Hematopoietic multipotent progenitor cell (in vitro differentiated cells): ENCODE measurements around the gene INTS6. TPM values are rescaled to one million over a fixed set of nuclear protein-coding genes. Genes with fewer than 3 reads are reported as not detected.
"Not testable (repeated sequence)": the region's sequence is repeated elsewhere in the genome, so short reads cannot be mapped to it uniquely, and the experiment has no call there.

Experiments
- DNase-seq, 3 donors: peaks; one replicate each; pipeline ENCODE4 v3.0.0-alpha.2; 2011 to 2015; ENCODE audit warnings: low read depth in 2 of 3, low spot score in 2 of 3
- total RNA-seq: library from RNA; depleted of rRNA; stranded (reverse); fragments of >200 nt; gene quantifications from one replicate; pipeline ENCODE4 v1.2.3, GENCODE V29; 2012

INTS6 gene
- total RNA-seq, 1 donor, result 16.4 TPM

DNA sequence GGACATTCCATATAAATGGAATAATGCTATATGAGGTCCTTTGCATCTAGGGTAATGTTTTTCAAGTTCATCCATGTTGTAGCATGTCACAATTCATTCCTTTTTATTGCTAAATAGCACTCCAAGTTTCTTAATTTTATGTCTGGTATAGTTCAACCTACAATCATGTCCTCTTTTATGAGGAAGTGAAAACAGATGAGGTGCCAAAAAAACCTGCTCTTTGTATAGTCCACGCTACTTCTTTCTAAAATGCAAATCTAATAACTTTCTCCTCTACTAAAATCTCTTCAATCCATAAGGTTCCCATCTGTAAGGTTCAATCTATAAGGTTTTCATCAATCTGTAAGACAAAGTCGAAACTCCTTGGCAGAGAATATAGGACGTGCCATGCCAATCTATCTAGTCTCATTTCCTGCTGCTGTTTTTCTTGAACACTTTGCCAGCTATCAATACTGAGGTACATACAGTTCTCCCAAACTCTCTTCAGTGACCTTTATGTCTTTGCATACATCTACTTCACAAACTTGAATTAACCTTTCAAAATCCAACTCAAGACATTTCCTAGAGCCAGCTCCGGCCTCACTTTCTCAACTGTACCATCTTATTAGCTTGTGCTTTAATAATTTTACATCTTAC is 33.7 kb downstream of the INTS6 start:
- DNase-seq, result no peak

DNA sequence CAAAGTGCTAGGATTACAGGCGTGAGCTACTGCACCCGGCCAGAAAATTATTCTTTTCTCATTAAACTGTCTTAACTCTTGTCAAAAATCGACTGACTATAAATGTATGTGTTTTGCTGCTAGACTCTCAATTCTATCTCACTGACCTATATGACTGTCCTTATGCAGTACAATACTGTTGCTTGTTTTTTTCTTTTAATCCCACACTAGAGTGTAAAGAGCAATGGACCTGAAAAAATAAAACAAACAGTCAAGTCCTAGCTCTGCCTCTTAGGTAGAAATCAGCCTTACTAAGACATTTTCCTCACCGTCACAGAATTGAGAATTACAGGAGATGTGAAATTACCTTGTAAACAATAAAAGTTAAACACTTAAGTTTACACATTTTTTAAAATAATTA is 35.1 kb downstream of the INTS6 start:
- no peak for DNase-seq

DNA sequence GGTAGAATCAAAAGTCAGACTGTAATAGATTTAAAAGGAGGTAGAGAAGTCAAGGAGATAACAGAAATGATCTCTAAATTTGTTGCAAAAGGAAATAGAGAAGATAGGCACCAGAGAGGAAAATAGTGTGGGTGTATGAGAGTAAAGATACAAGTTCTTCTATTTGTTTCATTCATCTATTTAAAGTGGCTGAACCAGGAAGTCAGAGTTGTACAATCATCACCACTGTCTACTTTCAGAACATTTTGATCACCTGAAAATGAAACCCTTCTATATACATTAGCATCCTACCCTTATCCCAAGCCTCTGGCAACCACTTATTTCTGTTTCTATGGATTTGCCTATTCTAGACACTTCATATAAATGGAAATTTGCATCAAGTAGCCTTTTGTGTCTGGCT is 36.7 kb downstream of the INTS6 start:
- DNase-seq, result no peak

DNA sequence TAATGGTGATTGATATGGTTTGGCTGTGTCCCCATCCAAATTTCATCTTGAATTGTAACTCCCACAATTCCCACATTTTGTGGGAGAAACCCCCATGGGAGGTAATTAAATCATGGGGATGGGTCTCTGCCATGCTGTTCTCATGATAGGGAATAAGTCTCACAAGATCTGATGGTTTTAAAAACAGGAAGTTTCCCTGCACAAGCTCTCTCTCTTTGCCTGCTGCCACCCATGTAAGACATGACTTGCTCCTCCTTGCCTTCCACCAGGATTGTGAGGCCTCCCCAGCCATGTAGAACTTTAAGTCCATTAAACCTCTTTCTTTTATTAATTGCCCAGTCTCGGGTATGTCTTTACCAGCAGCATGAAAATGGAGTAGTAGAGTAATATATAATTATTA is 37.5 kb downstream of the INTS6 start:
- DNase-seq, result not testable (repeated sequence)

DNA sequence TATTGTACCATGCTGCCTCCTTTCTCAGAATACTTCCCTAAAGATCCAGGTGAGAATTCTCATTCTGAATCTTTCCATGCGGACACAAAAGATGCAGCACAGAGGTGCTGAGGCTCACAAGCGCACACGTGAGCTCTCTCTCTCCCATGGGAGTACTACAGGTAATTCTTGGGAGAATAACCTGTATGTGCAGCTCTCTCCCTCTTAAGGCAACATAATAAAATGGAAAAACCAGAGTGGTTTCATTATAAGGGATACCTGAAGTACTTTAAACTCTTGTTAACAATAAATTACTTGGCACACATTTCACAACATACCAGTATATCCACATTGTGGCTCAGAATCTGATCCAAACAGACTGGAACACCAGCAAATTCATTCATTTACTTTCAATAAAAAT is 40.4 kb downstream of the INTS6 start:
- DNase-seq, result no peak

DNA sequence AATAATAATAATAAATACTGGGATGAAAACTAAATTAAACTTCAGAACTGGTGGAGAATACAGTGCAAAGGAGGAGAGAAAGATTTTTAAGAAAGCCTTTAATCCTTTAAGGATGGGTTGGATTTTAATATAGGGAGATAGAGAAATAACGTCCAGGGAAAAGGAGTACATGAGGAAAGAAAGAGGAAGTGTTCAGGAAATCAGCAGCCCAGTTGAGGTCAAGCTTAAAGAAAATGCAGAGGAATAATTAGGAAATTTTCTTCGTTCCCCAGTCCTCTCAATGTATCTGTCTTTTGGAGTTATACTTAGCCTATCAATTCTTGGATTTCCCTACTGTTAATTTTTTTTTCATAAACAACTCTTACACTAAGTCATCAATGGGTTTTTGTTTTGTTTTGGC is 47.7 kb downstream of the INTS6 start:
- no peak for DNase-seq

DNA sequence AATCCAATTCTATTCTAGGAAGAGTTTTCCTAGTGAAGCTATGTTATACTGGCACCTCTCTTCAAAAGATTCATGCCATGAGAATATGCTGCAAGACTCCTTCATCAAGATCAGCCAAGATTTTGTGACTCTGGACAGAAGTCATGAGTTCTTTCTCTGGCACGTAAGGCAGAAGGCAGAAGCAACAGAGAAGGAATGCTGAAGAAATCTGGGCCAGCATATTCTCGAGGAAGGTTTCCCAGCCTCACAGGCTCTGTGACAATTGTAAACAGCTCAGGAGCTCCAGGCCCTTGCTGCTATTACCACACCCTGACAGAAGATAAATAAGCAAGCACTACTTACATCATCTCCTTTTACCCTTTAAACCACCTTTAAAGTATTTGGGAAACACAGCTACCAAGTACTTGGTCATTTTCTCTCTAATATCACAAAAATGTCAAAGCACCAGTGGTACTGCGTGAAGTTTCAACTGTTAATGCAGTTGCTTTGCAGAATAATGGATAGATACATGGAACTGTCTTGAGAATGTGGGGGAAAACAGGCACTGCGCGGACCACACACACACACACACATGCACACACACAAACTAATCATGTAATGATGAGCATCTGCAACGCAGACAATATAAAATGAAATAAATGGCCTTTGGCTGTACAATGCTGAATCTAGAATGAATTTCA is 55.4 kb downstream of the INTS6 start:
- no peak for DNase-seq

DNA sequence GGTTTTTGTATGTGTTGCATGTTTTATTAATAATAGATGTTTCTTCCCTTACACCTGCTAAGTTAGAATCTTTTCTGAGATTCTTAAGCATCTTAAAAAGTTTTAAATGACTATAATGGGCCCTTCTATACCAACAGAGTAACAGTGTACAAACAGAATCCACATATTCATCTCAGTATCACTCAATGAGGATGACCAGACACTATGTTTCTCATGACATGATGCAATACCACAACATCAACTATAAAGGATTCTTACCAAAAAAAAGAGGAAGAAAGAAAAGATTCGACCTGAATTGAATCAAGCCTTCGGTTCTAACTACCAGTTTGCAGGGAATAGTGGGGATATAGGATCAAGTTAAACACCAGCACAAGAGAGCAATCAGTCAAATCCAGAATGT is 56.5 kb downstream of the INTS6 start:
- peak in 2 of 3 donors; percentile 22 to 51 for DNase-seq

DNA sequence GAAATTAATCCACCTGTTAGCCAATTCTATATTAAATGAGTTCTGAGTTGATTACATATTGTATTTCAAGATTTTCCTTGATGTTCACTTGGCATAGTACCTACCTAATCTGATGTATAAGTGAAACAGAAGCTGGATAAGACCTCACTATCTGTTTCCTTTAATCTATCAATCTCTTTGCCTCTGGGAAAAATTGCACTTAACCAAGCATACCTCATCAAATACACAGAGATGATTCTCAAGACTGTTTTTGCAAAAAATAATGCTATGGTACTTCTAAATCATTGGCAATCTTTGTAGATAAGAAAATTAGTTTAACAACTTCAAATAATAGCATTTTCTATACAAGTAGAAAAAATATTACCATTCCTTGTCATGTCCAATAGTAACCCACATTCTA is 58.1 kb downstream of the INTS6 start:
- DNase-seq, result no peak

DNA sequence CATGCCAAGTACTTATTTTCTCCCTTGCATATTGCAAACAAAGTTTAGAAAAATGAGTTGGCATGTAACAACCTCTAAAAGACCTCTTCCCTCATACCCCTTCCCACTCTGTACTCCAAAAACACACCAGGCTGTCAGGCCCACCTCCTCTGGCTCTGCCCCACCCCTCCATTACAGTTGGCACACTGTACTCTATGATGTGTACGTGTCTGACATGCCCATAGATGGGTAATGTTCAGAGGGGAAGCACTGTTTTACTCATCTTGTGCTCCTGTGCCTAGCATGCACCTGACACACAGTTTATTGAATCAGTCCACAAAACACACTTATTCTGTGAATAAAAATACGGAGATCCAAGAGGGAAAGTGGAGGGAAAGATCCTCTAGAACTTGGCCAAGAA is 67.7 kb downstream of the INTS6 start:
- DNase-seq, result no peak

DNA sequence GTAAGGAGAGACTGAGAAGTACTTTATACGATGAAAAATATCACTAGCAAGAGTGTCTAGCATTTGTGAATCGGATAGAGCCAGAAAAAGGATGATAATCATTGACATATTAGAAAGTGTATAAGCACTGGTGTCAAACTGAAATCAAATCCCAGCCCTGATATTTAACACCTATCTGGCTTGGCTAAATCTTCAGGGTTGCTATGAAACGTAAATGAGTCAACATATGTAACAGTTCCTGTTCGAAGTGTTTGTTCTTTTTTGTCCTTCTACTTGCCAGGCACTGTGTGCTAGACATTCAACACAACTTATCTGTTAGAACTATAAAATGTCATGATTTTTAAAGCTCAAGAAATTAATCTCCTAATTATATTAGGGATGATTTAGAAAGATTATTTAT is 72.6 kb downstream of the INTS6 start:
- no peak for DNase-seq

DNA sequence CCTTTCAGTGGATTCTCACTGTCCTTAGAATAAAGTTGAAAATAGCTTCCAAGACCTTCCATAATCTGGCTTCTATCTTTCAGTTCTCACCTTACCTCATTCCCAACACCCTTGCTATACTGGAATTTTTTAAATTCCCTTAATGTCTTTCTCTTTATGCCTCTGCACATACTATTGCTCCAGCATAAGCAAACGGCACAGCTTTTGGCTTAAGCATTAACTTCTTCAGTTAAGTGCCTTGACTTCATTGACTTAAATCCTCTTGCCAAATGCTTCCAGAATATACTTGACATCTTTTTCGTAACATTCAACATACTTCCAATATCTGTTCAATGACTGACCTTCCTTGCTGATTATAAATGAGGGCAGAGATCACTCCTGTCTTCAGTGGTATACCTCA is 79.4 kb downstream of the INTS6 start:
- no peak for DNase-seq

DNA sequence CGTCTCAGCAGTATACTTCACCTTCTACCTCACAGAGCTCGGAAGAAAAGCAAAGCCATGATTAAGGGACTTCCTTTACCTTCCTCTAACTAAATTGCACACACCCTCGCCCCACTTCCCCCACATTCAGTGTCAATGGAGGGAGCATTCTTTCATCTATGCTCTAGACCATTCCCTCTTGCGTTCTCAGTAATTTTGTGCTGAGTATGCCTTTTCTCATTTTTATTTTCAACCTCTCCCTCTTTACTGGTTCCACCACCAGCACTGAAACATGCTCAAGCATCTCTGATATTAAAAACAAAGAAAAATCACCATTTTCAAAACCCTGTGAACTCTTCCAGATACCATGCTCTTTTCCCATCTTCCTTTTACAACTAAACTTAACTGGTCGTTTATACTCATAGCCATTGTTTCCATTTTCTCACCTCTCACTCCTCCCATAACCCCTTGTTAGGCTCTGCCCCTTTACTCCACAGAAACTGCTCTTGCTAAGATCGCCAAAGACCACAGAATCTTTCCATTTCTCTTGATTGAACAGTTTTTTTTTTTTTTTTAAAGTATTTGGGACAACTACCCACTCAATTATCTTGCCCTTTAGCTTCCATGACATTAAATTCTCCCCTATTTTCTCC is 81.0 kb downstream of the INTS6 start:
- DNase-seq, result no peak

DNA sequence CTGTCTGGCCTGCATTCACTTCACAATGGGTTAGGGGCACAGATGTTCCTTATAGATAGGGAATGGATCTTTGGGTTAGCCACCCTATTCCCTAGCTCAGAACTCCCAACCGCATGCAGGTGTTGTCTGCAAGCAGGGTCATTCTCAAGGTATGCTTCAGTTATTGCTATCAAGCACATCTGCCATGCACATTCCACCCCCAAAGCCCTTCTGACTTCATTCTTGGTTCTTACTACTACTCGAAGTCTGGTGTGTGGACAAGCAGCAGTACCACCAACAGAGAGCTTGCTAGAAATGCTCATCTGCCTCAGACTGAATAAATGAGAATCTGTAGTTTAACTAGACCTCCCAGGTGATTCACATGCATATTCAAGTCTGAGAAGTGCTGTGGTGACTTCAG is 82.0 kb downstream of the INTS6 start:
- no peak for DNase-seq

DNA sequence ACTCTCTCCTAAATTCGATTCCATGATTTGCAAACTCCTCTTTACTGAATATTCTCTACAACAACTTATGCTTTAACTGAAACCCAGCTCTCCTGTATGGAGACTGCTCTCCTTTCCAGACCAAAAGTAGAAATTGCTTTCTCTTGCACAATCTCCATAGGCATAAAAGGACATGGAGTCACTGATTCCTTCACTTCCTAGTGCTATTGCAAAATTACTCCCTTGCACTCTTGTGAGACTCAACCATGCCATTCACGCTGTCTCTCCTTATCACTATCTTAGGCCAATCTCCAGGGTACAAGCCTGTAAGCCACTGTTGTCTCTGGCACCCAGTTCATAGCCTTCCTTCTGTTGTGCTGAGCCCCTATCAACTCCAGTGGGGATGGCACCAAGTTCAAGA is 82.7 kb downstream of the INTS6 start:
- no peak for DNase-seq

DNA sequence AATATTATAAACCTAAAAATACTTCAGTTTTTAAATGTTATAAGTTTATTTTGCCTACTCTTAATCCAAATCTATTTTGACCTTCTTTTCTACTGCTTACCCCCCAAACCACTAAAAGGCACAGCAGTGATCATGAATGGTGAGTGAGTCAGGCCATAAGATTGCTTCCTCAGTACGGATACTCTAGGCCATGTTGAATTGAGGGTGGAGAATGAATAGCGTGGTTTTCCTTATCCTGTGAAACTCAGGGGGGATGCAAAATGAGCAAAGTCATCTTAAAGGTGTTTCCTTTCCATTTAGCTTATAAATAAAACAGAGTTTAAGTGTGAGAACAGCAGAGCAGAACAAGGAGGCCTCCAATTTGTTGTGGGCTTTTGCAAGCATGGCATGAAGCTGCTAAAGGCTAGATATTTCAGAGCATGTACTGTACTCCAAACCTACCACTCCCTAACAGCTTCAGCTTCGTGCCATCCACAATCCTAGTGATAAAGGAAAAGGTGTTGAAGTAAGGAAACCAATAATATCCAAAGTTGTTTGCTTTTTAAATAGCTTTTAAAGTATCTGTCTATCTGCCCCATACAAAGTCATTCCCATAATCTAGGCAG is 88.3 kb downstream of the INTS6 start:
- peak in 2 of 3 donors; percentile 83 to 90 for DNase-seq

DNA sequence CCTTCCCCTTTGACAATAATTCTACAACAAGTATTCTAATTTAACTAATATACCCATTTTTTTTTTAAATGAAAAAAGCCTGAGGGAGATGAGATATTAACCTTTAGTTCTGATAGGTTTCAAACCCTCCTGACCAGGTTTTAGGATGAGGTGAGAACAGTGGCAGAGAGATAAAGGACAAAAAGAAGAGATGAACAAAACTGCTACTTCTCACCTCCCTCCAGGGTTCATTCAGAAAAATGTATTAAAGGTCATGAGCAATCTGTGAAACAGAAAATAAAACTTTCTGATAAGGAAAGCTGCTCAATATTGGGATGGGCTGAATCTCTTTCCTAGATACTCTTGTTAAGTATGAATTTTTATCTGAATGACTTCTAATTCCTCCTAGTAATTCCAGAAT is 89.2 kb downstream of the INTS6 start:
- no peak for DNase-seq

DNA sequence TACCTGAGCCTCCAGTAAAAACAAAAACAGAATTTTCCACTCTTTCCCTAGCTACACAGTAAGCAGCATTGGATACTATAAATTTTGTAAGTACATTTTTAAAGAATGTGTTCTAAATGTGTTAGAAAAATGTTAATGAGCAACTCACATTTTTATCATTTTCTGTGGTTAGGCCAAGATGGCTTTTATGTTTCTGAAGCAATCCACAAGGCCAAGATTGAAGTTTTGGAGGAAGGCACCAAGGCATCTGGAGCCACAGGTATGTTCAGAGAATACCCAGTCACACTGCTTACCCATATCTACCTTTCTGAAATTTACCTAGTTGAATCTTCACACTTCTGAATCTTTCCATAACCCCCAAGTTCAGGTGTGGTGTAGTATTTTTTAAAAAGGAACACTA is 91.7 kb downstream of the INTS6 start:
- no peak for DNase-seq

DNA sequence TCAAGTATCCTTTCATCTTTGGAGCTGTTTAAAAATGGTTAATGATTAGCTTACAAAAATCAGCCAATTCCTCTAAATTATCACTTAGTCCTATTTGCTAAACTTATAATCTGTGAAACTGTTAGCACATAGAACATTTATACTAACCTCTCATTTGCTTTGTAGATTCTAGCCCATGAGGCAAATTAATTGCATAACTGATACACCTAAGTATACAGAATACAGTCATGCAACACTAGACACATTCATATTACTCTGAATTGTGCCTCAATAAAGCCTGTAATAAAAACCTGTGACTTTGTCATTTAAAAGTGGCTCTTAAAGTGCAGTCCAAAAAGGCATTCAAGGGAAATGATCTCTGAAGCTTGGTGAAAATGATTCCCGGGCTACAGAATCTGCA is 92.3 kb downstream of the INTS6 start:
- DNase-seq, result no peak

DNA sequence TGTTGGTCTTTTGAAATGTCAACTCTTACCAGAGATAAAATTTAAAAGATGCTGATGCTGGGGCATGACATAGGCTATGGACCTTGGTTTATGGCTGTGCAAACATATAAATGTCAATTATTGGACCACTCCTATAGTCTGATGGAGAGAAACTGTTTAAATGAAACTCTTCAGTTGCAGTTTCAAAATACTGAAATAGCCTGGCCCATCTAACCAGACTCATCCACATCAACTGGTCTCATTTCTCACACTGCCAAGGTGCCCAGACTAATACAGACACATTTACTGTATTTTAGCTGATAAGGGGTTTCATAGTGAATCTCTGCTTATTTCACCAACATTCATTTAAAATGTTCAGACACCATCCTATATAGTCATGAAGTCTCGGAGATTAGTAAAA is 93.5 kb downstream of the INTS6 start:
- DNase-seq, result no peak

DNA sequence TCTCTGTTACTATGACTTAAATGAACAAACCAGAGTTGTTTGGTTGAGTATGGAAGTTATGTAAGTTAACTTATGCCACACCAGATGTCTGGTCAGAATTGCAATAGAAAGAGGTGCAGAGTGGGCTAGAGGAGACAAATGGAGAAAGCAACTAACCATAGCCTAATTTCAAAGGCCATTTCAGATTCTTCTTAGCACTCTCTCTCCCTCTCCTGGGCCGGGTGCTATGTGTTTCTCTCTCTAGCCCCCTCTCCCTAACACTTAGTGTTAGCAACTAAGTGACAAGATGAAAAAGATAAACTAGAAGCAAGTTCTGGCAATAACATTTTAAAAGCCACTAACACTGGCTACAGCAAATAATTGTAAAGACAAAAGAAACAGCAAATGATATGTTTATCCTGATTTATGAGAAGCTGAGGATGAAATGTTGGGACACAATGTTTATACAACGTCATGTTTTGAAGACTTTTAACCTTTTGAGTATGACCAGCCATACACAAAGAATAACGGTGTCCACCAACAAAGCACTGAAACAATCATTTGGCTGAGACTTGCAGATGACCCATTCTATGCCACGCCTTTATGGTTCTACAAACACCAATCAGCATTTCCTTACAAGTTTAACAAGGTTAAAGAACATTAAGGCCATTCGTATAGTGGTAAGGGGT is 94.8 kb downstream of the INTS6 start:
- DNase-seq, result no peak
